K562 (cell line): ENCODE results near the gene TRPM4. TPM values are rescaled to one million over a fixed set of nuclear protein-coding genes. Genes with fewer than 3 reads are reported as not detected.

Experiments used
- ARID4B ChIP-seq: sonication (generic); formaldehyde crosslinking; IDR thresholded peaks from 2 replicates; pipeline ENCODE4 v1.8.0; 2022; ENCODE audit warnings: mild to moderate bottlenecking, missing genetic modification reagents
- ASH1L ChIP-seq: fragments of 450-650 bp; IDR thresholded peaks from 2 replicates; pipeline ENCODE4 v1.6.1; 2018; ENCODE audit warnings: borderline replicate concordance, mild to moderate bottlenecking, low read depth; ENCODE audit not compliant: partially characterized antibody
- BMI1 ChIP-seq: fragments of 150-350 bp; IDR thresholded peaks from 2 replicates; pipeline ENCODE4 v1.6.1; 2014; ENCODE audit warnings: low read length
- DLX4 ChIP-seq: fragments of 250-450 bp; sonication (Bioruptor Pico); IDR thresholded peaks from 2 replicates; pipeline ENCODE4 v1.6.1; 2021; ENCODE audit warnings: mild to moderate bottlenecking
- FOS ChIP-seq: IDR thresholded peaks from 3 replicates; pipeline ENCODE4 v1.6.1; 2011; ENCODE audit not compliant: insufficient read length; ENCODE audit errors: extremely low read depth
- FOSL1 ChIP-seq: fragments of 200-800 bp; sonication (Bioruptor generic); conservative IDR thresholded peaks from 2 replicates; pipeline ENCODE4 v1.6.1; 2016; ENCODE audit warnings: missing genetic modification characterization, missing compliant biosample characterization
- KDM2B ChIP-seq: fragments of 250-450 bp; sonication (Bioruptor Pico); IDR thresholded peaks from 2 replicates; pipeline ENCODE4 v1.8.0; 2021; ENCODE audit warnings: mild to moderate bottlenecking, moderate library complexity
- MECOM ChIP-seq: fragments of 250-450 bp; sonication (Bioruptor Pico); IDR thresholded peaks from 2 replicates; pipeline ENCODE4 v1.8.0; 2022; ENCODE audit warnings: inconsistent platforms
- MXD1 ChIP-seq: fragments of 250-450 bp; sonication (Bioruptor Pico); IDR thresholded peaks from 2 replicates; pipeline ENCODE4 v1.8.0; 2021; ENCODE audit warnings: borderline replicate concordance, mild to moderate bottlenecking, moderate library complexity; ENCODE audit not compliant: poor library complexity, severe bottlenecking
- SIN3B ChIP-seq: fragments of 450-650 bp; IDR thresholded peaks from 2 replicates; pipeline ENCODE4 v1.6.1; 2017; ENCODE audit warnings: low read depth, mild to moderate bottlenecking, moderate library complexity
- SMAD1 ChIP-seq: fragments of 150-350 bp; IDR thresholded peaks from 2 replicates; pipeline ENCODE4 v1.6.1; 2014; ENCODE audit warnings: low read length, low read depth; ENCODE audit not compliant: partially characterized antibody
- SMAD4 ChIP-seq: fragments of 250-450 bp; sonication (Bioruptor Pico); conservative IDR thresholded peaks from 2 replicates; pipeline ENCODE4 v1.8.0; 2021; ENCODE audit warnings: inconsistent platforms, mild to moderate bottlenecking, moderate library complexity
- TFAM ChIP-seq: fragments of 250-450 bp; sonication (Bioruptor Pico); conservative IDR thresholded peaks from 2 replicates; pipeline ENCODE4 v1.5.0; 2021; ENCODE audit warnings: mild to moderate bottlenecking, moderate library complexity
- TRIM24 ChIP-seq, 2 experiments: fragments of 450-650 bp; IDR thresholded peaks; 2 replicates each; pipeline ENCODE4 v1.6.1; 2016
- USF2 ChIP-seq: sonication (generic); formaldehyde crosslinking; IDR thresholded peaks from 2 replicates; pipeline ENCODE4 v1.5.0; 2020; ENCODE audit warnings: missing genetic modification reagents
- ZBTB11 ChIP-seq, 3 experiments: fragments of 200-800 bp in 1 of 3; fragments of 250-450 bp in 1 of 3; fragments of 450-650 bp in 1 of 3; sonication (Bioruptor Pico) in 1 of 3; sonication (Bioruptor generic) in 1 of 3; formaldehyde crosslinking in 1 of 3; IDR thresholded peaks; 2 replicates each; pipeline versions ENCODE4 v1.6.1 to v1.8.0; 2016 to 2022; ENCODE audit warnings: mild to moderate bottlenecking in 2 of 3, missing genetic modification characterization in 2 of 3, missing compliant biosample characterization in 1 of 3, moderate library complexity in 1 of 3
- ZNF589 ChIP-seq: fragments of 200-800 bp; sonication (Bioruptor generic); IDR thresholded peaks from 2 replicates; pipeline ENCODE4 v1.6.1; 2016; ENCODE audit warnings: low read depth, missing genetic modification characterization, missing compliant biosample characterization
- polyA plus RNA-seq, 8 experiments: library from polyadenylated mRNA; depleted of rRNA in 4 of 8; stranded (reverse) in 5 of 8; unstranded in 3 of 8; fragments of >200 nt; fragmentation: Nextera tagmentation in 2 of 8; fragmentation: Illumina TruSeq in 1 of 8; extraction: Ambion mirVana in 2 of 8; extraction: Trizol in 1 of 8; gene quantifications; 2 replicates each; pipeline versions ENCODE4 v1.2.1 to v1.2.3, GENCODE V29; 2011 to 2014; ENCODE audit warnings: inconsistent platforms in 1 of 8, missing spikeins in 1 of 8
- total RNA-seq, 7 experiments: library from RNA; depleted of rRNA in 6 of 7; stranded (reverse); fragments of >200 nt in 6 of 7; fragmentation: Illumina TruSeq in 2 of 7; extraction: Trizol in 2 of 7; gene quantifications; 2 replicates each; pipeline versions ENCODE4 v1.2.1 to v1.2.3, GENCODE V29; 2011 to 2021; ENCODE audit warnings: low replicate concordance in 1 of 7

The TRPM4 gene
- total and polyA plus RNA-seq, 9 of the 15 experiments (the other 6 are each of a cell fraction or from before 2014, with no cell fraction given) = 6.5 to 45.4 (median 15.2) TPM

- TF ChIP-seq BMI1 (no peak), FOS (no peak), SIN3B (no peak), SMAD4 (CRISPR knock-in tag) (peak; percentile 41), MECOM (CRISPR knock-in tag) (no peak), ARID4B (CRISPR knock-in tag) (peak; percentile 83), ZNF589 (CRISPR knock-in tag) (no peak), FOSL1 (tag) (no peak), DLX4 (CRISPR knock-in tag) (no peak), TRIM24 (IDR thresholded peaks at IDR 0.05) (no peak), ASH1L (no peak), SMAD1 (peak; percentile 1), USF2 (peak; percentile 32; the same call in 1 of the 2 replicates), MXD1 (CRISPR knock-in tag) (peak; percentile 13), TFAM (CRISPR knock-in tag) (no peak), ZBTB11 (CRISPR knock-in tag; IDR thresholded peaks at IDR 0.05) (no peak), KDM2B (peak; percentile 82; the same call in 1 of the 2 replicates)
These were observed 29.7 kb upstream of the TRPM4 start (continued) for GRCh38 chr19:49127674-49128544.
